Stimulated activated CD4-positive, alpha-beta T cell treated with anti-CD3 and anti-CD28 coated beads, Interleukin-2, amount 100 ng/mL, for 4 hours (primary cell): ENCODE data around the gene FAM167B.

Experiments used
- DNase-seq: peaks from one replicate; pipeline ENCODE4 v3.0.0-alpha.2; 2020; ENCODE audit warnings: low read depth

Gene FAM167B

GRCh38 chr1:32246888-32247273, at the start of gene FAM167B:
TSS of gene FAM167B (plus strand) at chr1:32247222. CDS start at chr1:32247422, 200 bp downstream.
- no peak for DNase-seq

- DNase-seq = no peak
Measured at GRCh38 chr1:32197837-32198236, 49.2 kb upstream of the FAM167B start.

GRCh38 chr1:32198237-32199042, 48.6 kb upstream of the FAM167B start:
- DNase-seq = no peak

DNA sequence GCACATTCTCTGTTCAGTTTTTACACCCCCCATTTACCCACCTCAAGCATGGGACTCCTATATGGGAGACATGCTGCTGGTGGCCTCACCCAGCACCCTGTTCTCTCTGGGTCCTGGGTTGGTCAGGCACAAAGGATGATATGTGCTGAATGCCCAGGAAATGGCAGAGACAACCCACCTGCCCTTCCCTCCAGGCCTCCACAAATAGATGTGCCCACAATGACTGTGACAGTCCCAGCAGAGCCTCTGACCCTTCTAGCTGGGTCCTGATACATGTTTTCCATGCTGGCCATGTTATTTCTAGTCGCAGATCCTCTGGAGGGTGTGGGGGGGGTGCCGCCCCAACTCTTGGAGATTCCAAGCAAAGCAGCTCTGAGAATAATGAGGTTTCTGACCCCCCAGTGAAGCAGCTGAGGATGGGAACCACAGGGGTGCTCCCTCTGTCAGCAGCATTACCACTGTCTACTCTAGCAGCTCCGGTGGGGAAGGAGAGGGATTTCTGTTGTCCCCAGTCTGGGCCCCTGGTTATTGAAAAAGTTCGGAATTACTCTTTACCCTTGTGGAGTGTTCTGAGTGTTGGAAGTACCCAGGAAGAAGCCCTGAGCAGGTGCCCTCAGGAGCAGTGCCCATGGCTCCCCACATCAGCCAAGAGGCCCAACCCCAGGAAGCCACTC, 47.8 kb upstream of the FAM167B start:
- DNase-seq = no peak

DNA sequence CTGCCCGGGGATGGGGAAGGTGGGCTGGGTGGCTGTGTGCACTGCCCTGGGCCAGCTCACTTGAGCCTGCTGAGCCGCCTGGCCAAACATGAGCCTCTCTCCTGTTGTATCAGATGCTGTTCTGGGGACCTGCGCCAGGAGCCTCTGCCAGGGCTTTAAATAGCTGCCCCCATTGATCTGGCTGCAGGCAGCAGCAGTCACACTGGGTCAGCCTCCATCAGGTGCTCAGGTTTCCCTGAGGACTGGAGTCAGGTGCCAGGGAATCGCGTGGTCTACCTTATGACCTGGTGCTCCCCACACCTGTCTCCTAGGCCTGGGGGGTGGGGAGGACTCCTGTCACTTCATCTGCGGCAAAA, 47.3 kb upstream of the FAM167B start:
- DNase-seq = no peak

GRCh38 chr1:32200226-32201010, 46.6 kb upstream of the FAM167B start, which contains the start of gene CCDC28B:
TSS of gene CCDC28B (plus strand) at chr1:32200595. CDS start at chr1:32201936, 1,341 bp downstream.
- DNase-seq = peak; percentile 31

- peak; percentile 64 for DNase-seq
Measured at GRCh38 chr1:32201011-32201855, 45.8 kb upstream of the FAM167B start.

GRCh38 chr1:32204943-32205361, 42.1 kb upstream of the FAM167B start:
- no peak for DNase-seq

DNA sequence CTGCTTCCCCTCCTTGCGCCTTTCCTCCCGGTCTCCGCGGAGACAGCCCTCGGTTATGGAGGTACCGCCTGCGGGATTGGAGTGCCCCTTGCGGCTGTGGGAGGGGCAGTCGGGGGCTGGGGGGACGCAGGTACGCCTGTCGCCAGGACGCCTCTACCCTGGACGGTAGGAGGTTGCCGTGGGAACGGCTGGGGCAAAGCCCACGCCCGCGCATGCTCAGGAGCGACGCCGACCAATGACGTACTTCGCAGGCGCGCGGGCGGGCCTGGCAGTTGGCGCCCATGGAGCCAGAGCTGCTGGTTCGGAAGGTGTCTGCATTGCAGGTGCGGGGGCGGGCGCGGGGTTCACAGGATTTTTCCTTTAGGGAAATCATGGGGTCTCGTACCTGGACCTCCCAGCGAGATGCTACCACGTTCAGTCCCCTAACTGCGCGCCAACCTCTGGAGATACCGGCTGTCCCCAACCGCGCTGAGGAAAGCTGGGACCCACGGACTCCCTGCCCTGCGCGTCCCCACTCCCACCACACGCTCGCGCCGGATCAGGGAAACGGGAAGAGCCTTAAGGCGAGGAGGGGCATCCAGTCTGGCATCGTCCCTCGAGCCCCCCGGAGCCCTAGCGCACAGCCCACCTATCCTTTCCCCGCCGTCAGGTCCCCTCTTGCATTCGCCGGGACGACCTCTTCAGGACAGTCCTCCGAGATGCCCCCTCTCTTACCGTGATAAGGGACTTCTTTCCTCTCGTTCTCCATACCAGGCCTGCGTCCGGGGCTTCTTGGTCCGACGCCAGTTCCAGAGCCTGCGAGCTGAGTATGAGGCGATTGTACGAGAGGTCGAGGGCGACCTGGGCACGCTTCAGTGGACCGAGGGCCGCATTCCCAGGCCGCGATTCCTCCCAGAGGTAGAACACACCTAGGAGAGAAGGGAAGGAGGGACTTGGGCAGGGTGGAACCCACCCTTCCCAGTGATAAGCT, 41.3 kb upstream of the FAM167B start, which contains the start of gene IQCC:
IQCC (plus strand) TSS at position 271 of the 970 bp plus-strand sequence; CDS start at position 282, 11 bp downstream.
- DNase-seq = peak; percentile 78

DNA sequence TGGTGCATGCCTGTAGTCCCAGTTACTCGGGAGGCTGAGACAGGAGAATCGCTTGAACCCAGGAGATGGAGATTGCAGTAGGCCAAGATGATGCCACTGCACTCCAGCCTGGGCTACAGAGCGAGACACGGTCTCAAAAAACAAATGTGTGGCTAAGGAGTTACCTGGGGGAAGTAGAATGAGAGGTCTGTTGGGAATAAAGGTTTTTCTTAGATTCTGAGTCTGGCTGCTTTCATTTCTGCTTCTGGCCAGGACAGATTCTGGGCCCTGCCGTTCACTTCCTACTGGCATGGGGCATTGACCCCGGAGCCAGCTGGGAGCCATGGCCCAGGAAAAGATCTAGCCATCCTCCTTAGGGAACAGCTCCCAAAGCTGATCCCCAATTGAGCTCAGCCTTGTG, 38.6 kb upstream of the FAM167B start:
- no peak for DNase-seq

GRCh38 chr1:32208891-32209328, 38.1 kb upstream of the FAM167B start, which contains the start of gene DCDC2B:
TSS of gene DCDC2B (plus strand) at chr1:32209089. CDS start at chr1:32209094, 5 bp downstream.
- no peak for DNase-seq

GRCh38 chr1:32215629-32216480, 31.2 kb upstream of the FAM167B start:
- peak; percentile 46 for DNase-seq

DNA sequence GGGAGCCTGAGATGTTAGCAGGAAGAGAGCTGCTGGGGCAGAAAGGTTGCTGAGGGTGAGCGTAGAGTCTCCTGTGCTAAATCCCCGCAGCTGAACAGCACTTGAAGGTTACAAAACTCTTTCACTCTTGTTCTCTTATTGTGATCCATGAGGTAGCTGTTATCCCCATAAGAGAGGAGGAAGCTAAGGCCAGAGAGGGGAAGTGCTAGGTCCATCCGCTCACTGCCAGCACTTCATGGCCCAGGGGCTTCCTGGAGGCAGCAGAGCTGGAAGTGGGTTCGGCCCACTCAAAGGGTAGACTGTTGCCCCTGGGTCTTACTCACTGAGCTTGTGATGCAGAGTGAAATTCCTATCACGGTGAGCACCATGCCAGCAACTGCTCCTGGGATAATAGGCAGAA, 30.5 kb upstream of the FAM167B start:
- no peak for DNase-seq

GRCh38 chr1:32219022-32219421, 28.0 kb upstream of the FAM167B start:
- no peak for DNase-seq

DNA sequence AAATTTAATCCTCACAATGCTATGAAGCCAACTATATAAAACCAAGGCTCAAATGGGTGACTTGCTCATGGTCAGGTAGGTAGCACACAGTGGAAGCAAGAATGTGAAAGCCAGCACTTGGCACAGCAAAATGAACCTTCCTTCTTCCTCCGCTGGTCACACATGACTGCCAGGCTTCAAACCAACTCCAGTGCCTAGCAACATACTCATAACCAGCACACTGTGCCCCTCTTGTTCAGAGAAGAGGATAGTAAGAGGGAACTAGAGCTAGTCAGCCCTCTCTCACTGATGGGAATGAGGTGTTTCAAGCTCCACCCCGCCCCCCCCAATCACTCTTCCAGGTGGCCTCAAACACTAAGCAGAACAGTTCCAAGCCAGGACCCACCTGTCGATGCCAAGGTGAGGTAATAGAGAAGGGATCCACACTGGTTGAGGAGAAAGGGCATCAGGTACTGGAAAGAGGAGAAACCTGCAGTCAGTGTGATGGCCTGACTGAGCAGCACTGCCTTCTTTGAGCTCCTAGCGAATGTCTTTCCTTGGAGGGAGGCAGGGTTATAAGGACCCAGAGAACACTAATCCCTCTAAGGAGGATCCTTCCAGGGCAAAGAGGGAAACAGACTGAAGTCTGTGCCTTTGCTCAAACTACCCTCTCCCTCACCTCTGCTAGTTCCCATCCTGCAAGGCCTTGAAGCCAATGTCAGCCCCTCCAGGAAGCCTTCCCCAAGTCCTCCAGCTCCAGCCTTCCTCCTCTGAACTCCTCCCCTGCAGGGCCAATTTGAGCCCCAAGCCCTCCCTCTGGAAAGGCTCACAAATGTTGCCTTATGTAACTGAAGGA, 26.1 kb upstream of the FAM167B start:
- DNase-seq = no peak

- DNase-seq = no peak
Measured at GRCh38 chr1:32221581-32221979, 25.4 kb upstream of the FAM167B start.

GRCh38 chr1:32221980-32222755, 24.9 kb upstream of the FAM167B start, which contains the start of the genes EIF3I and TMEM234:
TSS of gene EIF3I (plus strand) at chr1:32222407. CDS start at chr1:32222442, 35 bp downstream.
TSS of gene TMEM234 (minus strand) at chr1:32222353. CDS start at chr1:32222322, 31 bp downstream.
- DNase-seq = peak; percentile 90
